Measurements from ENCODE around the gene SPRN. TPM values are rescaled to one million over a fixed set of nuclear protein-coding genes. Genes with fewer than 3 reads are reported as not detected.
"Not testable (repeated sequence)": the region's sequence is repeated elsewhere in the genome, so short reads cannot be mapped to it uniquely, and the experiment has no call there.

The SPRN gene
- total RNA-seq, 1 experiment from 2014 or later = not detected

DNA sequence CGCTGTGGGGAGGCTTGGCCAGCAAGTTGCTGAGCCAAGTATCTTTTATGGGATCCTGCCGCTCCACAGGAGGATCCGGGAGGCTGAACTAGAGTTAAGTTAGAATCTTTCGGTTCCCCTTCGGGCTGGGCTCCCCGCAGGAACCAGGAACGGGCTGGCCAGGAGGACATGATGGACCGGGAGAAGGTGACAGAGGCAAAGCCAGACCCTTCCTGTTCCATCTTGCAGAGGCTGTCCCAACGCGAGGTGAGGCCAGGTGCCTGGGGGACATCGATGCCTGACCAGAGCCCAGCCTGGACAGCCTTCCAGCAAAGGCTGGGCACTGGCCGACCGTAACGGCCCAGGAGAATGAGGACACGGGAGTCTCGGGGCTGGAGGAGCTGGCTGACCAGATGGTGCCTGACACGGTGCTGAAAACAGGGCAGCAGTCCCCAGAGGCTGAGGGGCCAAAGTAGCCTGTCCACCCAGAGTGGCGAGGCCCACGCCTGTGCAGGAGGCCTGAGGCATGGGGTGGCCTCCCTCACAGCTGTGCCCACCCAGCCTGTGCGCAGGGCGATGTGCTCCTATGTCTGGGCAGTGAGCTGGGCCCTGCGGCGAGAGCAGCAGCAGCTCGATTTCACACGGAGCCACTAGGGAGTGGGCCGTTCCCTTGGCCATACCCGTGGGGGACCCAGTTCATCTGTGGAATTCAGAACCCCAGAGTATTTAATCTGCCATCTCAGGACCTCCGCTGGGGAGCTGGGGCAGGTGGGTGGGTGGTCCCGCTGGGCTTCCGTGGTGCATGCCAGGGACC is 47.2 kb downstream of the SPRN start:
- Histone ChIP-seq H4K20me1 (ENCODE audit: insufficient read depth) (no peaks in the 10 kb centered on the region), H2AFZ (no peak overlapping the region; the same call in 1 of the 2 replicates), H3K79me2 (ENCODE audit: low read depth) (0 out of 2 replicates have a peak, but pooled peaks cover 2% of the 10 kb centered on the region), H3F3A (ENCODE audit: insufficient read depth, low read depth) (no peaks in the 10 kb centered on the region), H3K36me3 (ENCODE audit: low read depth) (no peaks in the 10 kb centered on the region), H3K4me2 (peak overlapping the region; percentile 93), H3K27me3 (ENCODE audit: insufficient read depth, low read depth) (no peaks in the 10 kb centered on the region), H3K9me2 (ENCODE audit: insufficient read depth) (no peaks in the 10 kb centered on the region), H3K27ac (no peak overlapping the region), H3K9me3 (ENCODE audit: insufficient read depth, low read depth) (no peaks in the 10 kb centered on the region), H3K4me3 (no peak overlapping the region; the same call in 1 of the 2 replicates), H3K4me1 (replicated peaks; ENCODE audit: insufficient read depth) (no peaks in the 10 kb centered on the region; the same call in 1 of the 2 replicates)
- TF ChIP-seq EZH2 (IDR thresholded peaks at IDR 0.05; ENCODE audit: low read depth) = no peak
- TF ChIP-seq, protein P1, sequence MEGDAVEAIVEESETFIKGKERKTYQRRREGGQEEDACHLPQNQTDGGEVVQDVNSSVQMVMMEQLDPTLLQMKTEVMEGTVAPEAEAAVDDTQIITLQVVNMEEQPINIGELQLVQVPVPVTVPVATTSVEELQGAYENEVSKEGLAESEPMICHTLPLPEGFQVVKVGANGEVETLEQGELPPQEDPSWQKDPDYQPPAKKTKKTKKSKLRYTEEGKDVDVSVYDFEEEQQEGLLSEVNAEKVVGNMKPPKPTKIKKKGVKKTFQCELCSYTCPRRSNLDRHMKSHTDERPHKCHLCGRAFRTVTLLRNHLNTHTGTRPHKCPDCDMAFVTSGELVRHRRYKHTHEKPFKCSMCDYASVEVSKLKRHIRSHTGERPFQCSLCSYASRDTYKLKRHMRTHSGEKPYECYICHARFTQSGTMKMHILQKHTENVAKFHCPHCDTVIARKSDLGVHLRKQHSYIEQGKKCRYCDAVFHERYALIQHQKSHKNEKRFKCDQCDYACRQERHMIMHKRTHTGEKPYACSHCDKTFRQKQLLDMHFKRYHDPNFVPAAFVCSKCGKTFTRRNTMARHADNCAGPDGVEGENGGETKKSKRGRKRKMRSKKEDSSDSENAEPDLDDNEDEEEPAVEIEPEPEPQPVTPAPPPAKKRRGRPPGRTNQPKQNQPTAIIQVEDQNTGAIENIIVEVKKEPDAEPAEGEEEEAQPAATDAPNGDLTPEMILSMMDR (conservative IDR thresholded peaks at IDR 0.05) = no peak
- BruUV-seq (replicated peaks) = no TSS peak
- no peak for DNase-seq
- intact Hi-C loops (cut with micrococcal nuclease; ENCODE audit: unreplicated experiment) = loop anchor here (10.0 kb wide), 1 partner anchor 148 kb away; the partner anchor contains the start of gene CYP2E1
- POLR2A ChIA-PET (ENCODE audit: unreplicated experiment) = no interaction called here
- CTCF ChIA-PET = no interaction called here

DNA sequence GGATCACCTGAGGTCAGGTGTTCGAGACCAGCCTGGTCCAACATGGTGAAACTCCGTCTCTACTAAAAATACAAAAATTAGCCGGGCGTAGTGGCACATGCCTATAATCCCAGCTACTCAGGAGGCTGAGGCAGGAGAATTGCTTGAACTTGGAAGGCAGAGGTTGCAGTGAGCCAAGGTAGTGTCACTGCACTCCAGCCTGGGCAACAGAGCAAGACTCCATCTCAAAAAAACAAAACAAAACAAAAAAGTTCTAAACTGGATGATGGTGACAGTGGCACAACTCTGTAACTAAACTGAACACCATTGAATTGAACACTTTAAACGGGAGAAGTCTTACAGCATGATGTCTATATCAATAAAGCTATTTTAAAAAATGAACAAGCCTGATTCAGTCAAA is 48.2 kb downstream of the SPRN start:
- H3K4me1 ChIP-seq (replicated peaks; ENCODE audit: insufficient read depth); H3F3A ChIP-seq (ENCODE audit: insufficient read depth, low read depth); H3K4me3 ChIP-seq; H3K9me3 ChIP-seq (ENCODE audit: insufficient read depth, low read depth); H3K36me3 ChIP-seq (ENCODE audit: low read depth); BruUV-seq (replicated peaks); H2AFZ ChIP-seq; CTCF ChIA-PET; H3K4me2 ChIP-seq; H3K79me2 ChIP-seq (ENCODE audit: low read depth); H3K27ac ChIP-seq; H3K9me2 ChIP-seq (ENCODE audit: insufficient read depth); DNase-seq; H3K27me3 ChIP-seq (ENCODE audit: insufficient read depth, low read depth); H4K20me1 ChIP-seq (ENCODE audit: insufficient read depth); POLR2A ChIA-PET (ENCODE audit: unreplicated experiment): not testable (repeated sequence)
- intact Hi-C loops (cut with micrococcal nuclease; ENCODE audit: unreplicated experiment) = loop anchor here (10.0 kb wide), 1 partner anchor 149 kb away; the partner anchor contains the start of gene CYP2E1

GRCh38 chr10:133375357-133376115 is 48.9 kb downstream of the SPRN start:
- no peak for DNase-seq
- H3F3A ChIP-seq (ENCODE audit: insufficient read depth, low read depth) = no peaks in the 10 kb centered on the region
- no peak overlapping the region for H3K27ac ChIP-seq
- no peaks in the 10 kb centered on the region for H3K9me3 ChIP-seq (ENCODE audit: insufficient read depth, low read depth)
- H3K36me3 ChIP-seq (ENCODE audit: low read depth) = no peaks in the 10 kb centered on the region
- ChIA-PET CTCF (no interaction called here), POLR2A (ENCODE audit: unreplicated experiment) (no interaction called here)
- H4K20me1 ChIP-seq (ENCODE audit: insufficient read depth) = no peaks in the 10 kb centered on the region
- H2AFZ ChIP-seq = no peak overlapping the region
- no peaks in the 10 kb centered on the region for H3K9me2 ChIP-seq (ENCODE audit: insufficient read depth)
- intact Hi-C loops (cut with micrococcal nuclease; ENCODE audit: unreplicated experiment) = loop anchor here (10.0 kb wide), 1 partner anchor 149 kb away; the partner anchor contains the start of gene CYP2E1
- no TSS peak for BruUV-seq (replicated peaks)
- H3K79me2 ChIP-seq (ENCODE audit: low read depth) = peaks cover 8% of the 10 kb centered on the region; the same call in 1 of the 2 replicates
- H3K4me3 ChIP-seq = no peak overlapping the region
- H3K27me3 ChIP-seq (ENCODE audit: insufficient read depth, low read depth) = no peaks in the 10 kb centered on the region
- no peaks in the 10 kb centered on the region; the same call in 1 of the 2 replicates for H3K4me1 ChIP-seq (replicated peaks; ENCODE audit: insufficient read depth)
- TF ChIP-seq, protein P1 (conservative IDR thresholded peaks at IDR 0.05) = no peak
- no peak for TF ChIP-seq EZH2 (IDR thresholded peaks at IDR 0.05; ENCODE audit: low read depth)
- H3K4me2 ChIP-seq = no peak overlapping the region

All from PC-9 (cell line).